Karpas-422 (cell line): ENCODE data around the gene SLN. TPM values are rescaled to one million over a fixed set of nuclear protein-coding genes. Genes with fewer than 3 reads are reported as not detected.

Experiments used
- DNase-seq: peaks from one replicate; pipeline ENCODE4 v3.0.0-alpha.2; 2015
- H2AFZ ChIP-seq: fragments of 200-600 bp; sonication (generic); 2 replicates; pipeline ENCODE4 v1.6.1; 2014; ENCODE audit warnings: antibody characterized with exemption, low read length, mixed read lengths
- H3K27ac ChIP-seq: fragments of 200-600 bp; sonication (generic); 2 replicates; pipeline ENCODE4 v1.5.1; 2014; ENCODE audit warnings: mild to moderate bottlenecking, low read length, moderate library complexity
- H3K27me3 ChIP-seq: fragments of 200-600 bp; sonication (generic); 2 replicates; pipeline ENCODE4 v1.6.1; 2014; ENCODE audit warnings: low read length, mixed read lengths
- H3K36me3 ChIP-seq: fragments of 200-600 bp; sonication (generic); 2 replicates; pipeline ENCODE4 v1.6.1; 2014; ENCODE audit warnings: low read length, mixed read lengths; ENCODE audit not compliant: insufficient read depth
- H3K4me1 ChIP-seq: fragments of 200-600 bp; sonication (generic); 2 replicates; pipeline ENCODE4 v1.6.1; 2014; ENCODE audit warnings: mild to moderate bottlenecking, low read length, mixed read lengths
- H3K4me2 ChIP-seq: fragments of 200-600 bp; sonication (generic); 2 replicates; pipeline ENCODE4 v1.6.1; 2014; ENCODE audit warnings: low read length, low read depth, mild to moderate bottlenecking; ENCODE audit not compliant: poor library complexity, severe bottlenecking
- H3K4me3 ChIP-seq: fragments of 200-600 bp; sonication (generic); 2 replicates; pipeline ENCODE4 v1.5.1; 2014; ENCODE audit warnings: mild to moderate bottlenecking, antibody characterized with exemption, low read length, mixed read lengths
- H3K79me2 ChIP-seq: fragments of 200-600 bp; sonication (generic); 2 replicates; pipeline ENCODE4 v1.6.1; 2014; ENCODE audit warnings: mild to moderate bottlenecking, low read length, mixed read lengths
- H3K9ac ChIP-seq: fragments of 200-600 bp; sonication (generic); 2 replicates; pipeline ENCODE4 v1.6.0; 2014; ENCODE audit warnings: low read length
- H3K9me2 ChIP-seq: fragments of 200-600 bp; sonication (generic), shearing (Covaris generic); replicated peaks from 2 replicates; pipeline ENCODE4 v1.6.0; 2014; ENCODE audit warnings: mild to moderate bottlenecking, low read length, moderate library complexity; ENCODE audit not compliant: insufficient read depth
- H3K9me3 ChIP-seq: fragments of 300-700, 200-600 bp; sonication (generic); 2 replicates; pipeline ENCODE4 v1.6.1; 2014; ENCODE audit warnings: low read length, mixed read lengths
- H4K20me1 ChIP-seq: fragments of 200-600 bp; sonication (generic); 2 replicates; pipeline ENCODE4 v1.6.1; 2014; ENCODE audit warnings: mild to moderate bottlenecking, antibody characterized with exemption, low read length, low read depth; ENCODE audit not compliant: insufficient read depth
- total RNA-seq: library from RNA; depleted of rRNA; stranded (reverse); fragments of >200 nt; shearing (Covaris generic); gene quantifications from 2 replicates; pipeline ENCODE4 v1.2.3, GENCODE V29; 2014; ENCODE audit warnings: low replicate concordance

SLN gene
- total RNA-seq, 1 experiment from 2014 or later: not detected

DNA sequence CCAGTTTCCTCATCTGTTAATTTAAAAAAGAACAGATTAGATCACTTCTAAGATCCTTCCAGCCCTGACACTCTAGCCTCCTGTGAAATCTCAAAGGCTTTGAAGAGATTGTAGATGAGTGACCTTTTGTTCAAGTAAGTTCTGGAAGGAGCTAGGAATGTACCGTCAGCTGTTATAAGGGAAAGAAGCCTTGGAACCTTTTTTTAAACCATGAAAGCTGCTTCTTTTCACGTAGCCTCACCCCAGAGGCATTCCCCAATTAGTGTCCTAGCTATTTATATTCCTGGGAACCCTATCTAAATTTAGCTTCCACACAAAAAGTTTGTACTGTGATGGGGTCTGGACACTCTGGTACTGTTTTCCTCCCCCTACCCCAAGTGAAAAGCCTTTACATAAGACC, 35.8 kb upstream of the SLN start:
- Histone ChIP-seq H3K4me2 (no peak overlapping the region), H3K9me3 (no peaks in the 10 kb centered on the region), H3K9me2 (no peaks in the 10 kb centered on the region), H3K79me2 (no peaks in the 10 kb centered on the region), H3K36me3 (no peaks in the 10 kb centered on the region), H3K4me1 (no peaks in the 10 kb centered on the region), H3K4me3 (no peak overlapping the region), H3K27me3 (no peaks in the 10 kb centered on the region), H3K27ac (no peak overlapping the region), H4K20me1 (no peaks in the 10 kb centered on the region), H2AFZ (no peak overlapping the region), H3K9ac (no peak overlapping the region)
- no peak for DNase-seq

DNA sequence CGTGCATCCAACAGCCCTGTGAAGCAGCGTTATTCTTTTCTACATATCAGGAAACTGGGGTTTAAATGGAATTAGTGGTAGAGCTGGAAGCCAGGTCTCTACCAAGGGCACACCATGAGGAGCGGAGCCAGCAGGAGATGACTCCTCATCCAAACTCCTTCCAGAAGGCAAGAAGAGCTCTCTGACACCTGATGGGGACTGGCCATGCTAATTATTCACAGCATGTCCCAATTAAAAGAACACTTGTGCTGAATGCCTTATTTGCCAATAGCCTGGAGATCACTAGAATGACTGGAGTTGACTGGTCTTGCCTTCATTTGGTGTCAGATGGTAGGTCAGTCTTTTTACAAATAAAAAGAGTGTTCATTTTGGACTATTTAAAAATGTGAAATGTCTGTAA, 32.9 kb upstream of the SLN start:
- Histone ChIP-seq H3K4me3 (no peak overlapping the region), H2AFZ (no peak overlapping the region), H3K4me2 (no peak overlapping the region), H3K79me2 (no peaks in the 10 kb centered on the region), H3K27ac (no peak overlapping the region), H3K9ac (no peak overlapping the region), H3K9me3 (no peaks in the 10 kb centered on the region), H3K27me3 (no peaks in the 10 kb centered on the region), H4K20me1 (no peaks in the 10 kb centered on the region), H3K4me1 (no peaks in the 10 kb centered on the region), H3K36me3 (no peaks in the 10 kb centered on the region), H3K9me2 (no peaks in the 10 kb centered on the region)
- no peak for DNase-seq

DNA sequence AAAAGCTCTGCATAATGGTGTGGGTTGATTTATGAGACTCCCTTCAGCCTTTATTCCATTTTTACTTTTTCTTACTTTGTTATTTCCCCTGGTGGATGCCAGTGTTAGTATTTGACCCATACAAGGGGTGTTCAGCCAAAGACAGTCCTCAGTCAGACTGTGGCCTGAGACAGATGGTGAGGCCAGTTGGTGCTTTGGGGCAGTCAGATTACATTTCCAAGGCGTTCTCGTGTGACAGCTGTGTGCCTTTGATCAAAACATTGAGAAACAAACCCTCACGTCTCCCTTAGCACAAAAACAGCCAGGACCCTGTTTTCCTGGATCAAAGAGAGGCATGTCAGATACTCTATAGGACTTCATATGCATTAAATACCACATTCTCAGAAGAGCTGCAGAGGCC, 31.3 kb upstream of the SLN start:
- Histone ChIP-seq H2AFZ (no peak overlapping the region), H3K36me3 (no peaks in the 10 kb centered on the region), H3K27me3 (no peaks in the 10 kb centered on the region), H3K4me1 (no peaks in the 10 kb centered on the region), H3K9me3 (no peaks in the 10 kb centered on the region), H3K27ac (no peak overlapping the region), H3K9ac (no peak overlapping the region), H3K4me3 (no peak overlapping the region), H3K9me2 (no peaks in the 10 kb centered on the region), H3K4me2 (no peak overlapping the region), H4K20me1 (no peaks in the 10 kb centered on the region), H3K79me2 (no peaks in the 10 kb centered on the region)
- no peak for DNase-seq

DNA sequence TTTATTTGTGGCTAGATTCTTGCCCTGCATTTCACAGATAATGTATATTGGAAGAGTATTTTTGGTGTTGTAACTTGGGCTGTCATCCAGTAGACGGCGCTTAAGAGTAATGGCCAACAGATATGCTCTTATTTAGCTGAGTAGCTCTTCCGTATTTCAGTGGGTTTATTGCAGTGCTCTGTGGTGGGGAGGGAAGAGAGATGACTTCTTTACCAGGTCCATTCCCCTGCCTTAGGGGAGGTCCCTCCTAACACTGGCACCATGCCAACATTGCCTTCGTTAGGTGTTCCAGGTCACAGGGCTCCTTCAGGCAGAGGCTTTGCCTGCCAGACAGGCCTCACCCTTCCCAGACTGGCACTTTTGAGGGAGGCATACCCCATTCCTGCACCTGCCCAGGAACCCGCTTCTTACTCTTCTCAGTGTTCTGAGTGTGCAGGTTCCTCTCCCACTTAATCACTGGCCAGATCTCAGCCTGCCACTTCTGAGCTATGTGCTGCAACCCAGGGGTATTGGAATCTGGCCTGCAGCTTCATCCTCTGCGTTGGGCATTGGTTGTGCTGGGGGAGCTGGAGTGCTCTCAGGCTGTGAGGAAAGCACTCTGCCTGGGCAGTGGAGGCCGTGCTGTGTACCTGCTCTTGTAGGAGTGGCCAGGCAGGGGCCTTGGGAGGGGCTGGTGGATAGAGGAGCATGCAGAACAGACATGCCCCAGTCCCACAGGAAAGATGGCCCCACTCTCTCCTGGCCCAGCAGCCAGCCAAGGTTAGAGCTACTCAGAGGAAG, 29.4 kb upstream of the SLN start:
- Histone ChIP-seq H3K4me1 (no peaks in the 10 kb centered on the region), H3K36me3 (no peaks in the 10 kb centered on the region), H4K20me1 (no peaks in the 10 kb centered on the region), H3K9me2 (no peaks in the 10 kb centered on the region), H3K4me2 (no peak overlapping the region), H3K4me3 (no peak overlapping the region), H3K9me3 (no peaks in the 10 kb centered on the region), H2AFZ (peak overlapping the region; percentile 60), H3K27me3 (no peaks in the 10 kb centered on the region), H3K9ac (no peak overlapping the region), H3K79me2 (no peaks in the 10 kb centered on the region), H3K27ac (no peak overlapping the region)
- DNase-seq: peak; percentile 90

DNA sequence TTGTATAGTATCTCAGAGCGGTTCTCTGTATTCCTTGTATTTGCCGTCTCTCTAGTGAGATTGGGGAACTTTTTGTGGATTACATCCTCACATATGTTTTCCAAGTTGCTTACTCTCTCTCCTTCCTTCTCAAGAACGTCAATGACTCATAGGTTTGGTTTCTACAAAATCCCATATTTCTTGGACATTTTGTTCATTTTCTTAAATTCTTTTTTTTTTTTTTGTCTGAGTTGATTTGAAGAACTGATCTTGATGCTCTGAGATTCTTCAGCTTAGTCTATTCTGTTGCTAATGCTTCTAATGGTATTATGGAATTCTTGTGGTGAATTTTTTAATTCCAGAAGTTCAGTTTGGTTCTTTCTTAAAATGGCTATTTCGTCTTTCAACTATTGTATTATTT, 28.4 kb upstream of the SLN start:
- H3K4me2 ChIP-seq: no peak overlapping the region

DNA sequence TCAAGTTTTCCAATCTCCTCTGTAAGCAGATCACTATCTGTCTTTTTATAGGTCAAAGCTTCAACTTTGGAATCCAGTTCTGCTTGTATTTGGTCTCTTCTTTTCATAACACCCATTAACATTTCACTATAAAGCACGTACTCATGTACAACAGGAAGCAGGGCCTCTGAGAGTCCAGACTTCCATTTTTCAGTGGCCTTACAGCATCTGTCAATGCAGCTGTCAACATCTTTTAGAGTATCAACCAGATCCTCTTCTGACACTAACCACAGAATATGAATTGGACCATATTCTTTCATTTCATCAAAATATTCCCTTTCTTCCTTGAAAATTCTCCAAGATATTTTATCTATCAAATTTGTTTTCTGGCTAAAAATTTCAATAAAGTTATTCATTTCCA, 24.7 kb upstream of the SLN start:
- no peak overlapping the region for H3K4me2 ChIP-seq
- no peak for DNase-seq
- H3K9ac ChIP-seq: no peak overlapping the region
- H2AFZ ChIP-seq: 0 out of 2 replicates have a peak overlapping the region, but pooled peaks have one; percentile 4
- peaks cover 10% of the 10 kb centered on the region for H3K4me1 ChIP-seq
- H3K27me3 ChIP-seq: no peaks in the 10 kb centered on the region; the same call in 1 of the 2 replicates
- no peaks in the 10 kb centered on the region for H4K20me1 ChIP-seq
- H3K9me3 ChIP-seq: no peaks in the 10 kb centered on the region
- no peak overlapping the region for H3K4me3 ChIP-seq
- H3K79me2 ChIP-seq: no peaks in the 10 kb centered on the region
- no peaks in the 10 kb centered on the region for H3K36me3 ChIP-seq
- H3K27ac ChIP-seq: no peak overlapping the region
- H3K9me2 ChIP-seq: no peaks in the 10 kb centered on the region

More for the DNA sequence above, 28.4 kb upstream of the SLN start:
- Histone ChIP-seq H3K4me3 (no peak overlapping the region), H3K27ac (no peak overlapping the region), H3K79me2 (no peaks in the 10 kb centered on the region), H3K4me1 (no peaks in the 10 kb centered on the region), H3K9me3 (no peaks in the 10 kb centered on the region), H2AFZ (no peak overlapping the region), H3K27me3 (no peaks in the 10 kb centered on the region), H4K20me1 (no peaks in the 10 kb centered on the region), H3K36me3 (no peaks in the 10 kb centered on the region), H3K9me2 (no peaks in the 10 kb centered on the region), H3K9ac (no peak overlapping the region)
- DNase-seq: no peak

GRCh38 chr11:107733518-107733917, 21.7 kb upstream of the SLN start:
- no peak overlapping the region for H3K27ac ChIP-seq
- H3K36me3 ChIP-seq: no peaks in the 10 kb centered on the region
- no peaks in the 10 kb centered on the region; the same call in 1 of the 2 replicates for H3K27me3 ChIP-seq
- peaks cover 10% of the 10 kb centered on the region for H3K4me1 ChIP-seq
- no peaks in the 10 kb centered on the region for H4K20me1 ChIP-seq
- H3K9me2 ChIP-seq: no peaks in the 10 kb centered on the region
- H3K79me2 ChIP-seq: no peaks in the 10 kb centered on the region
- DNase-seq: no peak
- H3K4me2 ChIP-seq: no peak overlapping the region
- no peak overlapping the region for H3K9ac ChIP-seq
- H2AFZ ChIP-seq: no peak overlapping the region
- H3K9me3 ChIP-seq: no peaks in the 10 kb centered on the region
- H3K4me3 ChIP-seq: no peak overlapping the region

DNA sequence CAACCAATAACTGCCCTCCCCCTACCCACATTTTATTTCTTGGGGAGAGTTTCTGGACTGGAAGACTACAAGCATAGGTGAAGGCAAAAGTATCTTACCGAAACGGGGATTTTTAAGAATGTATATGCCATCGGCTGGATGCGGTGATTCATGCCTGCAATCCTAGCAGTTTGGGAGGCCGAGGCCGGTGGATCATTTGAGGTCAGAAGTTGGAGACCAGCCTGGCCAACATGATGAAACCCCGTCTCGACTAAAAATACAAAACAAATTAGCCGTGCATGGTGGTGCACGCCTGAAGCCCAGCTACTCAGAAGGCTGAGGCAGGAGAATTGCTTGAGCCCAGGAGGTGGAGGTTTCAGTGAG, 20.8 kb upstream of the SLN start:
- Histone ChIP-seq H2AFZ (peak overlapping the region; percentile 42; the same call in 1 of the 2 replicates), H3K79me2 (no peaks in the 10 kb centered on the region), H3K9me3 (no peaks in the 10 kb centered on the region), H3K4me1 (peaks cover 10% of the 10 kb centered on the region), H3K9me2 (no peaks in the 10 kb centered on the region), H3K27me3 (no peaks in the 10 kb centered on the region; the same call in 1 of the 2 replicates), H3K4me2 (peak overlapping the region; percentile 43), H4K20me1 (no peaks in the 10 kb centered on the region), H3K27ac (no peak overlapping the region), H3K4me3 (peak overlapping the region; percentile 17; the same call in 1 of the 2 replicates), H3K36me3 (no peaks in the 10 kb centered on the region), H3K9ac (peak overlapping the region; percentile 0; the same call in 1 of the 2 replicates)
- DNase-seq: no peak
